Thyroid gland (tissue), 4 donors: Measurements from ENCODE around the gene JADE3.

Source experiments
- CTCF ChIP-seq, 6 experiments: fragments of 200-600 bp in 3 of 6; fragments of 450-650 bp in 3 of 6; sonication (generic) in 3 of 6; IDR thresholded peaks; one replicate each; pipeline ENCODE4 v1.5.1; 2016 to 2019; ENCODE audit warnings: antibody characterized with exemption in 6 of 6, mild to moderate bottlenecking in 2 of 6, inconsistent platforms in 1 of 6, moderate library complexity in 1 of 6
- POLR2A ChIP-seq, 2 donors: fragments of 450-650 bp; IDR thresholded peaks; one replicate each; pipeline ENCODE4 v1.6.1; 2017; ENCODE audit warnings: antibody characterized with exemption in 2 of 2, mild to moderate bottlenecking in 2 of 2, moderate library complexity in 1 of 2

DNA sequence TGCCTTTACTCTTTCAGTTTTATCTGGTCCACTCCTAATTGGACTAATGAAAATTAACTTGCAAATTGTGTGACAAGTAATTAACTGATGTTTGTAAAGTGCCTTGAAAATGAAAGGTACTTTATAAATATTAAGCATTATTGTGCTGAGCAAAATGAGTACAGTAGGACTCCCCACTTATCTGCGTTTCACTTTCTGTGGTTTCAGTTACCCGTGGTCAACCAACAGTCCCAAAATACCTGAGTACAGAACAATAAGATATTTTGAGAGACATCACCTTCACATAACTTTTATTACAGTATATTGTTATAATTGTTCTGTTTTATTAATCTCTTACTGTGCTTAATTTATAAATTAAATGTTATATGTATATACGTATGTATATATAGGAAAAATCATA is 27.4 kb upstream of the JADE3 start:
- TF ChIP-seq CTCF (IDR thresholded peaks at IDR 0.05) (no peak), POLR2A (IDR thresholded peaks at IDR 0.05) (no peak)
